Esophagus squamous epithelium (tissue), 4 donors: ENCODE results near the gene RFXAP.

Experiments used
- CTCF ChIP-seq, 6 experiments: fragments of 450-650 bp in 4 of 6; fragments of 200-600 bp in 2 of 6; sonication (generic) in 2 of 6; IDR thresholded peaks; one replicate each; pipeline ENCODE4 v1.5.1; 2016 to 2019; ENCODE audit warnings: antibody characterized with exemption in 6 of 6, mild to moderate bottlenecking in 4 of 6, moderate library complexity in 4 of 6
- POLR2A ChIP-seq, 4 donors: fragments of 450-650 bp; IDR thresholded peaks; one replicate each; pipeline ENCODE4 v1.6.1; 2017; ENCODE audit warnings: antibody characterized with exemption in 4 of 4, mild to moderate bottlenecking in 4 of 4, moderate library complexity in 3 of 4

- TF ChIP-seq CTCF (IDR thresholded peaks at IDR 0.05) (peak in 3 of 6 experiments; percentile 8 to 48 (median 22)), POLR2A (IDR thresholded peaks at IDR 0.05) (peak in 1 of 4 donors; percentile 67)
Observed at GRCh38 chr13:36818804-36819738, at the start of gene RFXAP.
